Activated CD8-positive, alpha-beta T cell treated with anti-CD3 and anti-CD28 coated beads for 36 hours (primary cell): ENCODE measurements around the gene ZBTB2. TPM values are rescaled to one million over a fixed set of nuclear protein-coding genes. Genes with fewer than 3 reads are reported as not detected.

Source experiments
- total RNA-seq, 2 experiments: library from RNA; stranded (reverse); gene quantifications; one replicate each; pipeline ENCODE4 v1.2.3, GENCODE V29; 2021

Gene ZBTB2
- total RNA-seq, 2 experiments from 2014 or later, result 16.5 to 16.7 TPM

Other genes with a start within 250 kb of the ZBTB2 start
- 1 to 10 TPM; 3.2 to 4.0 TPM for gene AKAP12, start 151.6 kb downstream of the ZBTB2 start, total RNA-seq
- 10 to 100 TPM; 19.0 to 19.7 TPM for gene RMND1, start 60.6 kb upstream of the ZBTB2 start, total RNA-seq
- gene CCDC170, start 102.5 kb upstream of the ZBTB2 start, total RNA-seq, result not detected